SH-SY5Y (cell line): ENCODE measurements around the gene PTGES.

Experiments used
- GATA2 ChIP-seq: IDR thresholded peaks from 2 replicates; pipeline ENCODE4 v1.6.1; 2011; ENCODE audit warnings: mild to moderate bottlenecking, low read depth, low read length
- GATA3 ChIP-seq: IDR thresholded peaks from 2 replicates; pipeline ENCODE4 v1.6.1; 2011; ENCODE audit warnings: low read depth, mild to moderate bottlenecking, low read length, moderate library complexity

GRCh38 chr9:129735546-129735945 is 17.3 kb downstream of the PTGES start:
- no peak for TF ChIP-seq GATA2
- no peak for TF ChIP-seq GATA3
